Caco-2 (cell line): ENCODE data around the gene TAS2R20. TPM values are rescaled to one million over a fixed set of nuclear protein-coding genes. Genes with fewer than 3 reads are reported as not detected.

Experiments used
- BruUV-seq: library from RNA; stranded (reverse); fragments of 400-500 nt; replicated peaks from 2 replicates; lab custom pipeline; 2021; lab: Mats Ljungman, UMichigan
- CTCF ChIA-PET: fragments of 300-600 bp; sonication (Branson Sonifier 250); formaldehyde crosslinking; loops from one replicate; lab custom pipeline; 2022; ENCODE audit warnings: antibody characterized with exemption; lab: Charles Lee
- POLR2A ChIA-PET: fragments of 300-600 bp; sonication (Branson Sonifier 250); formaldehyde crosslinking; loops from one replicate; lab custom pipeline; 2022; ENCODE audit warnings: antibody characterized with exemption; lab: Charles Lee
- DNase-seq, 2 experiments: peaks; one replicate each; pipeline versions ENCODE4 v3.0.0 to v3.0.0-alpha.2; 2020 to 2022
- H3K27me3 ChIP-seq: replicated peaks from 2 replicates; pipeline ENCODE4 v1.6.0; 2011; ENCODE audit warnings: low read length; ENCODE audit not compliant: control insufficient read depth, insufficient read depth
- H3K36me3 ChIP-seq: 2 replicates; pipeline ENCODE4 v1.5.1; 2011; ENCODE audit warnings: low read length; ENCODE audit not compliant: control insufficient read depth, insufficient read depth
- H3K4me1 ChIP-seq: fragments of 250-450 bp; sonication (Bioruptor Pico); 2 replicates; pipeline ENCODE4 v1.5.1; 2020; ENCODE audit warnings: mild to moderate bottlenecking
- H3K4me3 ChIP-seq: 2 replicates; pipeline ENCODE4 v1.5.1; 2011; ENCODE audit warnings: low read depth, mild to moderate bottlenecking, control low read depth, low read length
- H3K9me3 ChIP-seq: fragments of 250-450 bp; sonication (Bioruptor Pico); 2 replicates; pipeline ENCODE4 v1.5.1; 2020; ENCODE audit warnings: mild to moderate bottlenecking, moderate library complexity
- H3K27ac Mint-ChIP-seq: one replicate; pipeline ENCODE4 v1.8.0; 2022; ENCODE audit warnings: mixed read lengths; ENCODE audit not compliant: unreplicated experiment
- H3K27me3 Mint-ChIP-seq: one replicate; pipeline ENCODE4 v1.8.0; 2022; ENCODE audit warnings: mixed read lengths; ENCODE audit not compliant: insufficient read depth, unreplicated experiment
- H3K36me3 Mint-ChIP-seq: one replicate; pipeline ENCODE4 v1.8.0; 2022; ENCODE audit warnings: mild to moderate bottlenecking, mixed read lengths; ENCODE audit not compliant: insufficient read depth, unreplicated experiment
- H3K4me1 Mint-ChIP-seq: one replicate; pipeline ENCODE4 v1.8.0; 2022; ENCODE audit warnings: low read depth, mixed read lengths; ENCODE audit not compliant: unreplicated experiment
- H3K4me3 Mint-ChIP-seq: one replicate; pipeline ENCODE4 v1.8.0; 2022; ENCODE audit warnings: mild to moderate bottlenecking, moderate library complexity, mixed read lengths; ENCODE audit not compliant: unreplicated experiment
- H3K9me3 Mint-ChIP-seq: one replicate; pipeline ENCODE4 v1.8.0; 2022; ENCODE audit warnings: mixed read lengths; ENCODE audit not compliant: unreplicated experiment
- intact Hi-C: fragments of 100-400 bp; cut with micrococcal nuclease; formaldehyde crosslinking; loops from one replicate; pipeline ENCODE4 v1.10.0; 2022; ENCODE audit not compliant: unreplicated experiment
- total RNA-seq: library from RNA; stranded (reverse); gene quantifications from 2 replicates; pipeline ENCODE4 v1.2.3, GENCODE V29; 2022
- TF ChIP-seq, protein P1 (sequence below), 2 experiments: fragments of 200-600 bp in 1 of 2; IDR thresholded peaks; 1 replicate in 1 of 2; 2 replicates in 1 of 2; pipeline versions ENCODE4 v1.5.1 to v1.8.0; 2011 to 2022; ENCODE audit warnings: antibody characterized with exemption in 1 of 2, control low read depth in 1 of 2, inconsistent platforms in 1 of 2, low read depth in 1 of 2, low read length in 1 of 2, mild to moderate bottlenecking in 1 of 2, moderate library complexity in 1 of 2; ENCODE audit not compliant: insufficient read depth in 1 of 2, severe bottlenecking in 1 of 2, unreplicated experiment in 1 of 2

TAS2R20 gene
- total RNA-seq, 1 experiment from 2014 or later, result 2.2 TPM

- H3K27ac Mint-ChIP-seq, result no peak overlapping the region
- Histone ChIP-seq H3K4me1 (peaks cover 35% of the 10 kb centered on the region), H3K36me3 (peaks cover 2% of the 10 kb centered on the region; the same call in 1 of the 2 replicates), H3K27me3 (no peaks in the 10 kb centered on the region), H3K4me3 (no peak overlapping the region), H3K9me3 (no peaks in the 10 kb centered on the region)
- no peak for DNase-seq
- no peaks in the 10 kb centered on the region for H3K27me3 Mint-ChIP-seq
- no peak overlapping the region for H3K4me3 Mint-ChIP-seq
- BruUV-seq, result no TSS peak
- no peaks in the 10 kb centered on the region for H3K9me3 Mint-ChIP-seq
- peaks cover 23% of the 10 kb centered on the region for H3K4me1 Mint-ChIP-seq
- peaks cover 5% of the 10 kb centered on the region for H3K36me3 Mint-ChIP-seq
- ChIA-PET CTCF (no interaction called here), POLR2A (no interaction called here)
- intact Hi-C loops, result loop anchor here (5.0 kb wide), 1 partner anchor 155 kb away; the partner anchor contains the start of gene SMIM10L1
- TF ChIP-seq, protein P1, sequence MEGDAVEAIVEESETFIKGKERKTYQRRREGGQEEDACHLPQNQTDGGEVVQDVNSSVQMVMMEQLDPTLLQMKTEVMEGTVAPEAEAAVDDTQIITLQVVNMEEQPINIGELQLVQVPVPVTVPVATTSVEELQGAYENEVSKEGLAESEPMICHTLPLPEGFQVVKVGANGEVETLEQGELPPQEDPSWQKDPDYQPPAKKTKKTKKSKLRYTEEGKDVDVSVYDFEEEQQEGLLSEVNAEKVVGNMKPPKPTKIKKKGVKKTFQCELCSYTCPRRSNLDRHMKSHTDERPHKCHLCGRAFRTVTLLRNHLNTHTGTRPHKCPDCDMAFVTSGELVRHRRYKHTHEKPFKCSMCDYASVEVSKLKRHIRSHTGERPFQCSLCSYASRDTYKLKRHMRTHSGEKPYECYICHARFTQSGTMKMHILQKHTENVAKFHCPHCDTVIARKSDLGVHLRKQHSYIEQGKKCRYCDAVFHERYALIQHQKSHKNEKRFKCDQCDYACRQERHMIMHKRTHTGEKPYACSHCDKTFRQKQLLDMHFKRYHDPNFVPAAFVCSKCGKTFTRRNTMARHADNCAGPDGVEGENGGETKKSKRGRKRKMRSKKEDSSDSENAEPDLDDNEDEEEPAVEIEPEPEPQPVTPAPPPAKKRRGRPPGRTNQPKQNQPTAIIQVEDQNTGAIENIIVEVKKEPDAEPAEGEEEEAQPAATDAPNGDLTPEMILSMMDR (IDR thresholded peaks at IDR 0.05; ENCODE audit: insufficient read depth in 1 of 2, low read depth in 1 of 2, low read length in 1 of 2, severe bottlenecking in 1 of 2, unreplicated experiment in 1 of 2), result no peak
Measured at GRCh38 chr12:11016937-11017336, 18.8 kb upstream of the TAS2R20 start.

DNA sequence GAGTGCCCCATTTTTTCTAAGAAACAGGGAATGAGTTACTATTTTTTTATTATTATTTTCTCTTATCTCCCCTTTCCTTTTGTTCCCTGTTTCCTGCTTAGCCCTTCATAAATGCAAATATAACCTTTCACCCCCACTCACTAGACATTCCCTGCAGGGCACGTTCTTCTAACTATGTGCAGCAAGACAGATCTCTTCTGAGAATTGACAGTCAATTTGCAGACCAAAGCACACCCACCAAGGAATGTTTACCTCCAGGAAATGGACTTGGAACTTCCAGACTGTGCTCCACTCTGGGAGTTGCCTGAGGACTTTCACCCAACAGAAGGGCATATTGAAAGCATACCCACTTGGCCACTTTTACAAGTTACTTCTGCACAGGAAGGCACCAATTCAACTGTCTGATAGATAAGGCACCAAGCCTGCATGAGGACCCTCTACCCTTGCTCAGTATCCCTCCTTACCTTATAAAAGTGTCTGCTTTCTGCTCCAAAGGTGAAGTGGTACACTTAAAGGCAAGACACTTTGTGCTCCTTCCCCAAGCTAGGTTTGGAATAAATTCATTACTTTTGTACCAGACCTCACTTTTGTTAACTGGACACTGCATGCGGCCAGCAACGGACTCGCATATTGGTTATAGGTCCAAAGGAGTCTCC, 17.8 kb upstream of the TAS2R20 start:
- no peak overlapping the region for H3K27ac Mint-ChIP-seq

DNA sequence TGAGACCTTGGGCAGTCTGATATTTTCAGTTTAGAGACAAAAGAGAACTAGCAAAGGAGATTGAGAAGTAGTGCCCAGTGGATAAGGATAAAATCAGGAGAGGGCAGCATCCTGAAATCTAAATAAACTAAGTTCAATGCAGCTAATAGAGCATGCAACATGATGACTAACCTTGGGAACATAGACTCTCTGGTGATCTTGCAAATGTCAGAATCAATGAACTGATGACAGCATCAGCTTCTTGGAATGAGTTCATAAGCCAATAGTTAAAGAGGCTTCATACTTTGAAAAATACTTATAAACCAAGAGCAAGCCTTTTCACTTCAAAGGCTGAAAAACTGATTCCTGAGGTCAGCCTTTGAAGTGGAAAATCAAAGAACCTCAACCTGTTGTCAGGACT, 16.1 kb upstream of the TAS2R20 start:
- Histone ChIP-seq H3K27me3 (no peaks in the 10 kb centered on the region), H3K4me3 (no peak overlapping the region), H3K36me3 (peaks cover 2% of the 10 kb centered on the region; the same call in 1 of the 2 replicates), H3K9me3 (no peaks in the 10 kb centered on the region), H3K4me1 (peaks cover 35% of the 10 kb centered on the region)
- CTCF ChIA-PET, result no interaction called here
- POLR2A ChIA-PET, result no interaction called here
- H3K4me1 Mint-ChIP-seq, result peaks cover 23% of the 10 kb centered on the region
- H3K9me3 Mint-ChIP-seq, result no peaks in the 10 kb centered on the region
- peaks cover 5% of the 10 kb centered on the region for H3K36me3 Mint-ChIP-seq
- no peak for DNase-seq
- no peak overlapping the region for H3K27ac Mint-ChIP-seq
- intact Hi-C loops, result no loop called here
- TF ChIP-seq, protein P1 (IDR thresholded peaks at IDR 0.05; ENCODE audit: insufficient read depth in 1 of 2, low read depth in 1 of 2, low read length in 1 of 2, severe bottlenecking in 1 of 2, unreplicated experiment in 1 of 2), result no peak
- H3K4me3 Mint-ChIP-seq, result no peak overlapping the region
- no peaks in the 10 kb centered on the region for H3K27me3 Mint-ChIP-seq
- no TSS peak for BruUV-seq

More for the DNA sequence above, 17.8 kb upstream of the TAS2R20 start:
- intact Hi-C loops, result loop anchor here (1.0 to 5.0 kb wide), 2 partner anchors 54 to 156 kb away; partner anchors contain the start of gene SMIM10L1
- peaks cover 35% of the 10 kb centered on the region for H3K4me1 ChIP-seq
- H3K27me3 ChIP-seq, result no peaks in the 10 kb centered on the region
- H3K27me3 Mint-ChIP-seq, result no peaks in the 10 kb centered on the region
- ChIA-PET POLR2A (no interaction called here), CTCF (no interaction called here)
- H3K9me3 ChIP-seq, result no peaks in the 10 kb centered on the region
- peaks cover 23% of the 10 kb centered on the region for H3K4me1 Mint-ChIP-seq
- peak overlapping the region; percentile 1 for H3K4me3 Mint-ChIP-seq
- H3K36me3 ChIP-seq, result peaks cover 2% of the 10 kb centered on the region; the same call in 1 of the 2 replicates
- peak; percentile 77 to 88 for DNase-seq
- no peaks in the 10 kb centered on the region for H3K9me3 Mint-ChIP-seq
- TF ChIP-seq, protein P1 (IDR thresholded peaks at IDR 0.05; ENCODE audit: insufficient read depth in 1 of 2, low read depth in 1 of 2, low read length in 1 of 2, severe bottlenecking in 1 of 2, unreplicated experiment in 1 of 2), result no peak
- peaks cover 5% of the 10 kb centered on the region for H3K36me3 Mint-ChIP-seq
- no peak overlapping the region for H3K4me3 ChIP-seq
- BruUV-seq, result no TSS peak
